BJ (cell line): ENCODE data around the gene CHRNE. TPM values are rescaled to one million over a fixed set of nuclear protein-coding genes. Genes with fewer than 3 reads are reported as not detected.

ENCODE experiments used
- CTCF ChIA-PET: fragments of 350-600 bp; formaldehyde crosslinking; extraction: SDS; loops from one replicate; lab custom pipeline; 2021; ENCODE audit warnings: antibody characterized with exemption, inconsistent platforms; lab: Yijun Ruan, JAX
- POLR2A ChIA-PET: fragments of 300-600 bp; sonication (Branson Sonifier 250); formaldehyde crosslinking; extraction: SDS; loops from one replicate; lab custom pipeline; 2021; ENCODE audit warnings: antibody characterized with exemption; lab: Charles Lee
- DNase-seq: peaks from one replicate; pipeline ENCODE4 v3.0.0-alpha.2; 2011; ENCODE audit warnings: low read depth
- H3K27me3 ChIP-seq: 2 replicates; pipeline ENCODE4 v1.6.0; 2011; ENCODE audit warnings: low read length; ENCODE audit not compliant: control insufficient read depth, insufficient read depth
- H3K36me3 ChIP-seq: 2 replicates; pipeline ENCODE4 v1.5.1; 2011; ENCODE audit warnings: low read length; ENCODE audit not compliant: control insufficient read depth, insufficient read depth
- H3K4me3 ChIP-seq: 2 replicates; pipeline ENCODE4 v1.5.1; 2011; ENCODE audit warnings: low read depth, mild to moderate bottlenecking, control low read depth, low read length
- CTCF ChIP-seq: IDR thresholded peaks from 2 replicates; pipeline ENCODE4 v1.5.1; 2011; ENCODE audit warnings: low read depth, mild to moderate bottlenecking, control low read depth, inconsistent platforms, low read length, moderate library complexity; ENCODE audit not compliant: insufficient read depth
- polyA plus RNA-seq: library from polyadenylated mRNA; depleted of rRNA; stranded (reverse); fragments of >200 nt; gene quantifications from 2 replicates; pipeline ENCODE4 v1.2.3, GENCODE V29; 2011

CHRNE gene
- polyA plus RNA-seq, 1 experiment = 0.36 TPM

GRCh38 chr17:4899341-4900230, 3.3 kb downstream of the CHRNE start, which contains the start of gene C17orf107:
Gene C17orf107 (plus strand): TSS chr17:4899536. CDS start chr17:4899763, 227 bp downstream.
- H3K4me3 ChIP-seq = peak within 1 kb of the TSS; percentile 59

GRCh38 chr17:4898927-4899326, 4.0 kb downstream of the CHRNE start:
- H3K4me3 ChIP-seq = peak overlapping the region; percentile 59
- no peak for TF ChIP-seq CTCF
- ChIA-PET CTCF (interaction anchor here (0.7 to 3.6 kb wide), 12 partner anchors 10 to 332 kb away, joined by 3 to 21 read pairs (median 6); partner anchors contain the start of genes GLTPD2 and VMO1), POLR2A (no interaction called here)
- peaks cover 20% of the 10 kb centered on the region for H3K36me3 ChIP-seq
- no peaks in the 10 kb centered on the region for H3K27me3 ChIP-seq
- DNase-seq = no peak

More at GRCh38 chr17:4899341-4900230, 3.3 kb downstream of the CHRNE start, which contains the start of gene C17orf107:
- TF ChIP-seq CTCF = no peak
- Histone ChIP-seq H3K36me3 (peaks cover 15% of the 10 kb centered on the region), H3K27me3 (no peaks in the 10 kb centered on the region)
- POLR2A ChIA-PET = no interaction called here
- CTCF ChIA-PET = interaction anchor here (0.7 to 3.6 kb wide), 14 partner anchors 9 to 333 kb away, joined by 3 to 21 read pairs (median 4); partner anchors contain the start of genes GLTPD2 and VMO1
- DNase-seq = no peak

GRCh38 chr17:4898351-4898750, 4.5 kb downstream of the CHRNE start:
- H3K4me3 ChIP-seq = no peak overlapping the region
- no peak for DNase-seq
- H3K36me3 ChIP-seq = peaks cover 25% of the 10 kb centered on the region
- H3K27me3 ChIP-seq = no peaks in the 10 kb centered on the region
- no peak for TF ChIP-seq CTCF
- POLR2A ChIA-PET = no interaction called here
- CTCF ChIA-PET = interaction anchor here (1.3 to 3.0 kb wide), 7 partner anchors 10 to 189 kb away, joined by 3 to 21 read pairs (median 6); partner anchors contain the start of genes GLTPD2 and VMO1

GRCh38 chr17:4897785-4898184, 5.1 kb downstream of the CHRNE start:
- peaks cover 26% of the 10 kb centered on the region for H3K36me3 ChIP-seq
- H3K4me3 ChIP-seq = no peak overlapping the region
- ChIA-PET POLR2A (no interaction called here), CTCF (interaction anchor here (3.0 kb wide), 1 partner anchor 109 kb away, joined by 21 read pairs; the partner anchor contains the start of gene GLTPD2)
- H3K27me3 ChIP-seq = no peaks in the 10 kb centered on the region
- no peak for TF ChIP-seq CTCF
- no peak for DNase-seq

GRCh38 chr17:4897198-4897687, 5.7 kb downstream of the CHRNE start:
- no peak for DNase-seq
- H3K36me3 ChIP-seq = peaks cover 32% of the 10 kb centered on the region
- no peaks in the 10 kb centered on the region for H3K27me3 ChIP-seq
- ChIA-PET CTCF (interaction anchor here (1.3 to 3.0 kb wide), 2 partner anchors 107 to 108 kb away, joined by 4 to 21 read pairs; partner anchors contain the start of gene GLTPD2), POLR2A (no interaction called here)
- TF ChIP-seq CTCF = no peak
- no peak overlapping the region for H3K4me3 ChIP-seq
